ENCODE measurements around the gene RBKS. TPM values are rescaled to one million over a fixed set of nuclear protein-coding genes. Genes with fewer than 3 reads are reported as not detected.
A peak's percentile ranks its signal among the peaks of the same experiment; 100 is the strongest.

The RBKS gene
- total RNA-seq, 1 experiment from 2014 or later, result 3.3 TPM

GRCh38 chr2:27929916-27930486, 39.8 kb upstream of the RBKS start:
- H3K9me3 Mint-ChIP-seq (ENCODE audit: low read depth, unreplicated experiment), result no peaks in the 10 kb centered on the region
- BruUV-seq (replicated peaks), result no TSS peak
- H3K27me3 Mint-ChIP-seq (ENCODE audit: unreplicated experiment), result no peaks in the 10 kb centered on the region
- peaks cover 3% of the 10 kb centered on the region for H3K36me3 Mint-ChIP-seq (ENCODE audit: insufficient read depth, unreplicated experiment)
- peaks cover 56% of the 10 kb centered on the region for H3K4me1 Mint-ChIP-seq (ENCODE audit: low read depth, unreplicated experiment)
- peak overlapping the region; percentile 33 for H3K4me3 Mint-ChIP-seq (ENCODE audit: low read depth, unreplicated experiment)
- CTCF ChIA-PET, result interaction anchor here (0.6 to 1.1 kb wide), 2 partner anchors 8 to 12 kb away, joined by 3 read pairs; no protein-coding TSS in a partner anchor
- no peak for DNase-seq
- intact Hi-C loops (cut with micrococcal nuclease; ENCODE audit: unreplicated experiment), result loop anchor here (5.0 to 10.0 kb wide), 2 partner anchors 135 to 467 kb away; no protein-coding TSS in a partner anchor
- H3K27ac Mint-ChIP-seq (ENCODE audit: unreplicated experiment), result peak overlapping the region; percentile 40
- no peak for TF ChIP-seq CTCF (IDR thresholded peaks at IDR 0.05; ENCODE audit: unreplicated experiment)

GRCh38 chr2:27925766-27926472, 35.7 kb upstream of the RBKS start:
- BruUV-seq (replicated peaks), result no TSS peak
- CTCF ChIA-PET, result no interaction called here
- DNase-seq, result no peak
- no peak for TF ChIP-seq CTCF (IDR thresholded peaks at IDR 0.05; ENCODE audit: unreplicated experiment)
- Mint-ChIP-seq H3K27me3 (ENCODE audit: unreplicated experiment) (no peaks in the 10 kb centered on the region), H3K36me3 (ENCODE audit: insufficient read depth, unreplicated experiment) (peaks cover 6% of the 10 kb centered on the region), H3K4me3 (ENCODE audit: low read depth, unreplicated experiment) (no peak overlapping the region), H3K4me1 (ENCODE audit: low read depth, unreplicated experiment) (peaks cover 39% of the 10 kb centered on the region), H3K9me3 (ENCODE audit: low read depth, unreplicated experiment) (no peaks in the 10 kb centered on the region), H3K27ac (ENCODE audit: unreplicated experiment) (no peak overlapping the region)
- intact Hi-C loops (cut with micrococcal nuclease; ENCODE audit: unreplicated experiment), result loop anchor here (10.0 kb wide), 1 partner anchor 131 kb away; no protein-coding TSS in a partner anchor

- no peak for DNase-seq
- H3K36me3 Mint-ChIP-seq (ENCODE audit: insufficient read depth, unreplicated experiment), result peaks cover 11% of the 10 kb centered on the region
Measured at GRCh38 chr2:27922842-27923241, 32.7 kb upstream of the RBKS start.

More at GRCh38 chr2:27922842-27923241, 32.7 kb upstream of the RBKS start:
- no TSS peak for BruUV-seq (replicated peaks)
- Mint-ChIP-seq H3K4me1 (ENCODE audit: low read depth, unreplicated experiment) (peaks cover 26% of the 10 kb centered on the region), H3K9me3 (ENCODE audit: low read depth, unreplicated experiment) (no peaks in the 10 kb centered on the region), H3K27ac (ENCODE audit: unreplicated experiment) (peak overlapping the region; percentile 23), H3K4me3 (ENCODE audit: low read depth, unreplicated experiment) (no peak overlapping the region), H3K27me3 (ENCODE audit: unreplicated experiment) (no peaks in the 10 kb centered on the region)
- no peak for TF ChIP-seq CTCF (IDR thresholded peaks at IDR 0.05; ENCODE audit: unreplicated experiment)
- intact Hi-C loops (cut with micrococcal nuclease; ENCODE audit: unreplicated experiment), result loop anchor here (5.0 to 10.0 kb wide), 2 partner anchors 128 to 171 kb away; no protein-coding TSS in a partner anchor
- CTCF ChIA-PET, result no interaction called here
